ENCODE measurements around the gene TTC31.

TTC31 gene

DNA sequence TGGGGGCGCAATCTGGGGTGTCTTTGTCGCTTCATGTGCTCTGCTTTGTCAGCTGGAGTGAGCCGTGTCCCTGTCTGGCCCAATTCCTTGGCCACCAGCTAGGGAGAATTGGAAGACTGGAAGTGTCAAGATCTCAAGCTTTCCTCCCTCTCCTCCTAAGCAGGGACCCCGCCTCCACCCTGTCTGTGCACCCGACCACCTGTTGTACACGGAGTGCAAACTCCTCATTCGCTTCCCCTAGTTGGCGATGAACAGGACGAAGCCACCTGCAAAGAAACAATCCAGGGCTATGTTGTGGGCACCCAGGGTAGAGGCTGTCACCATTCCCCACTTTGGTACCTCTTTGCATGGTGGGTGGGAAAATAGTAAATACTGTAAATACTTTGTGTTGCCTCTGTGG lies 44.9 kb downstream of the TTC31 start:
- no peak for DNase-seq

DNA sequence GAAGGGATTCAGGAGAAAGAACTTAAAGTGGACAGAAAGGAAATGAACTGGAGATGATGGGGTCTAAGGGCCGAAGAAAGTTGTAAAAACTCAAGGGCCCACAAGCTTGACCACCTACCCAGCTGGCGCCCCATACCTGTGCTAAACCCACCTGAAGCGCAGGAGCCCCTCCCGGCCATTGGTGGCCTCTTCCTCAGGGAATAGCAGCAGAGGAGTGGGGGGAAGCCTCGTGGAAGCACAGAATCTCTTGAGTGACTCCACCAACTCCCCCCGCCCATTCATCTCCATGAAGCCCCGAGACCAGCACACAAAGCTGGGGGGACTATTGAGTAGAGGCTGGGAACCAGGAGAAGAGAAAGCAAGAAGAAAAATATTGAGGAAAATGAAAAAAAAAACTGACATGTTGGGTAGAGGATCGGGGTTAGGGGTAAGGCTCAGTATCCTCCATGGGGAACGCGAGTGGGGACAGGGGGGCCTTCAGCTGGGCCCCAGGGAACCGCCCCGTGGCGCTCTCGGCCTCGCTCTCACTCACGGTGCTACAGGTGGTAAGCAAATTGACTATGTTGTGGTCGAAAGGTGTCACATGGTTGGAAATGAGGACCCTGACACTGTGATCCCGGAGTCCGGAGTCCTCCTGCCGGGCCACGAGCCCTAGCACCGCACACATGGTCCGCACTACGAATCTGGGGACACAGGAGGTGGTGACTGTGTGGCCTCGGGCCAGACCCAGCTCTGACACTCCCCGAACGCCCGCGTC lies 45.9 kb downstream of the TTC31 start:
- DNase-seq, result no peak

DNA sequence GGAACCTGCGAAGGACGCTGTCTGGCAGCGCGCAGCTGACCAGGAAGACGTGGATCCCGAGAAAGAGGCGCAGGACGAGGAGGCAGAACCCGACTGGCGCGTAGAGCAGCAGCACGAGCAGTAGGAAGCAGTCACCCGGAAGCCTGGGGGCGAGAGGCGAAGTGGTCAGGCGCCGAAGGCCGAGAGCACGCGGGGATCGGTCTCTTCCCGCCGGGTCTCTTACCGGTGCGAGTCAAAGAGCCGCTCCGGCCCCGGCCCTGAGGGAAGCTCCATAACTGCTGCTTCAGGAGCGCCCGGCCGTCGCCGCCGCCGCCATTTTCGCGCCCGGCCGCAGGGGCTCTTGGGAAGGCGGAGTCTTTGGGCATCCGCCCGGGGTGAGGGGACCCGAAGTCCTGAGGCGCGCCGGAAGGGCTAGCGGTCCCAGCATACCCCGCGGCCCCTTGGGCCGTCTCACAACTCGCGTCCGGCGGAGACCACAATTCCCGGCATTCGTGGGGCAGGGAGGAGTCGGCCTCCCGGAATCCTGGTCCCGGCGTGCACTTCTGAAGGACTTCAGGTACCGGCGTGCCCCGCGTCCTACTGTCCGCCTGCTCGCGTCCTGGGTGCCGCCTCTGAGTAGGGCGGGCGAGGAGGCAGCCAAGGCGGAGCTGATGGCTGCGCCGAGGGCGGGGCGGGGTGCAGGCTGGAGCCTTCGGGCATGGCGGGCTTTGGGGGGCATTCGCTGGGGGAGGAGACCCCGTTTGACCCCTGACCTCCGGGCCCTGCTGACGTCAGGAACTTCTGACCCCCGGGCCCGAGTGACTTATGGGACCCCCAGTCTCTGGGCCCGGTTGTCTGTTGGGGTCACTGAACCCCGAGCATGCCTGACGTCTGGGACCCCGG lies 46.7 kb downstream of the TTC31 start, which contains the start of the genes AUP1 and HTRA2:
Gene AUP1 (minus strand): TSS at position 350 of the 882 bp plus-strand sequence. CDS start 77 bp downstream, at position 273.
Gene HTRA2 (plus strand): TSS at position 577 of the 882 bp plus-strand sequence. CDS start 74 bp downstream, at position 651.
- DNase-seq, result peak; percentile 100

DNA sequence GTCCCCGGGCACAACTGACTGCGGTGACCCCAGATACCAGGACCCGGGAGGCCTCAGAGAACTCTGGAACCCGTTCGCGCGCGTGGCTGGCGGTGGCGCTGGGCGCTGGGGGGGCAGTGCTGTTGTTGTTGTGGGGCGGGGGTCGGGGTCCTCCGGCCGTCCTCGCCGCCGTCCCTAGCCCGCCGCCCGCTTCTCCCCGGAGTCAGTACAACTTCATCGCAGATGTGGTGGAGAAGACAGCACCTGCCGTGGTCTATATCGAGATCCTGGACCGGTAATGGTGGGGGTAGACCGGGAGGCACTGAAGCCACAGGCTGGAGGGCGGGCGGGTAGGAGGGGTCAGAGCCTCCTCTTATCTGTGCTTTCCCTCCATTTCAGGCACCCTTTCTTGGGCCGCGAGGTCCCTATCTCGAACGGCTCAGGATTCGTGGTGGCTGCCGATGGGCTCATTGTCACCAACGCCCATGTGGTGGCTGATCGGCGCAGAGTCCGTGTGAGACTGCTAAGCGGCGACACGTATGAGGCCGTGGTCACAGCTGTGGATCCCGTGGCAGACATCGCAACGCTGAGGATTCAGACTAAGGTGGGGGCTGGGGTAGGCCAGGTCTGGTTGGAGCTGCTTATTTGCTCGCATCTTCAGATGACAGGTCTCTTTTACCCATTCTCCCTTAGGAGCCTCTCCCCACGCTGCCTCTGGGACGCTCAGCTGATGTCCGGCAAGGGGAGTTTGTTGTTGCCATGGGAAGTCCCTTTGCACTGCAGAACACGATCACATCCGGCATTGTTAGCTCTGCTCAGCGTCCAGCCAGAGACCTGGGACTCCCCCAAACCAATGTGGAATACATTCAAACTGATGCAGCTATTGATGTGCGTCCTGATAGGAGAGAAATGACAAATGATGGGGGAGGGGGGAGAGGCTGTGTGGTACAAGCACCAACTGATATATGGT lies 47.6 kb downstream of the TTC31 start:
- peak; percentile 68 for DNase-seq

DNA sequence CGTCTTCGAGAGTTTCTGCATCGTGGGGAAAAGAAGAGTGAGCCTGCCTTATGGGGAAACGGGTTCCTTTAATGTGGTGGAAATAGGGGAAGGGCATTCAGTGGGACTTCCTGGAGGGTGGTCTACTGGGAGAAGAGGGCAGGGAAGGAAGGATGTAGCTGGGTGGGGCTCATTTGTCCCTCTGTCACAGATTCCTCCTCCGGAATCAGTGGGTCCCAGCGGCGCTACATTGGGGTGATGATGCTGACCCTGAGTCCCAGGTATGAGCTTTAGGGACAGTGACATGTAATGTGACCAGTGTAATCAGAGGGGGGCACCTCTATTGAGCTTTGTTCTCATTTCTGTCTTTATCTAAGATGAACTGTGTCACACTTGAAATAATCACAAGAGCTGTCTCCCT lies 48.8 kb downstream of the TTC31 start:
- no peak for DNase-seq

DNA sequence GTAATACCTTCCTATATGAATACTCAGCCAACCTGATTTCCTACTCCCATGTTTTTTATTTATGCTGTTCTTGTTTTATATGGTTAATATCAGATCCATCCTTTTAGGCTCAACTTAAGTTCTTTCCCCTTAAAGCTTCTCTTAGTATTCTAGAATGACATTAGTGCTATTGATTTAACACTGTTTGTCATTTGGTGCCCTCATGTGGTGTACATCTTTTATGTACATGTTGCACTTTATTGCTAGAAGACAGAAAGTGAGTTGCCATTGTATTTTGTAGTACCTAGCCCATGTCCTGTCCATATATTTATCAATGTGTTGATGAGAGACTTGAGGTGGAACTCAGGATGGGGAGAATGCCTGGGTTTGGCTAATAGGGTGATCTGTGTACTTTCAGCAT lies 49.3 kb downstream of the TTC31 start:
- DNase-seq, result peak; percentile 65

DNA sequence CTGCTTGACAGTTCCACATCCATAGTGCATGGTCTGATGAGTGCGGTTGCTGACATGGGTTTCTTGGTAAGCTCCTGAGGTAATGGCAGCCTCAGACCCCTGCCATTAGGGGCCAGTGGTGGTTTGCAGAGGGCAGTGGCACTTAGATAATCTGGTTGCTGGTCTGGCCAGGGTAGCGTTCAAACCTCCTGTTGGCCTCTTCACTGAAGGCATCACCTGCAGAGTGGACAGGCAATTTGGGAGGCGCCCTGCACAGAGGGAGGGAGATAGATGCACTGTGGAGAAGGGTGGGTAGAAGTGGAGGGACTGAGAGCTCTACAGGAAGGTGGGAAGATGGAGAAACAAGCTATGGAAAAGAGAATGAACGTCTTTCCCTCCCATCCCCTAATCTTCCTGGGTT lies 50.6 kb downstream of the TTC31 start:
- DNase-seq, result no peak

DNA sequence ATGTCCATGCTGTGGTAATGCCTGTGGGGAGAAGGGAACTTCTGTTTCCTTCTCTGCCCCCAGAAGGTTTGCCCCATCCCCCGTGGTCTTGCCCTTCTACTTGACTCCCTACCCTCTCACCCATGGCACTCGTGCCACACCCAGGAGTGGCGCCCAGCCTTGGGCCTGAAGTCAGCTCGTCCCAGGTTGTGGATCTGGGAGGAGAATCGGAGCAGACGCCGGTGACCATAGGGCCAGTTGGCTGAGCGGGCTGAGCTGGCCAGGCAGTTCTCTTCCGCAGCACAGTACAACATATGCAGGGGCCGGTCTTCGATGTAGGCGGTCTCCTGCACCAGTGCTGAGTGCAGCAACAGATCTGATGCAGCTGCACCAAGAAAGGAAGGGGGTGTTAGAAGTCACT lies 51.5 kb downstream of the TTC31 start:
- no peak for DNase-seq

DNA sequence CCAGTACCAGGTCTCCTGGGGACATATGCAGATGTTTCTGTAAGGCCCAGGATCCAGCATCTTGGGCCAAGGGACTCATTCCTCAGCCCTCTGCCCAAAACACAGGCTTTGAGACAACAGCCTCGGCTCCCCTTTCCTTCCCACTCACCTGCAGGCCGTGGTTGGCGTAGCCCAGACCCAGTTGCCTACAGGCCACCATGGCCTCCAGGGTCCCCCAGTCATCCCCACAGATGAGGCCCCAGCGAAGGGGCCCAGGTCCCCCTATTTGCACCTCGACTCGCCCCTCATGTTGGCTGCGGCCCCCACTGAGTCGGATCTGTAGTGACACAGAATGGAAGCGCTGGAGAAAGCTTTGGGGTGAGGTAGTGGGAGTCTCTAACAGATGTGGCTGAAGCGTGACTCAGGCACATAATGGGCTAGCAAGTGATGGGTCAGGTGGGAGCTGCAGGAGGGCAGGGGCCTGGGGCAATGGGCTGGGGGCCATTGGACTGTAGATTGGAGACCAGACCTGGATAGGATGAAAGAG lies 52.6 kb downstream of the TTC31 start:
- DNase-seq, result no peak

DNA sequence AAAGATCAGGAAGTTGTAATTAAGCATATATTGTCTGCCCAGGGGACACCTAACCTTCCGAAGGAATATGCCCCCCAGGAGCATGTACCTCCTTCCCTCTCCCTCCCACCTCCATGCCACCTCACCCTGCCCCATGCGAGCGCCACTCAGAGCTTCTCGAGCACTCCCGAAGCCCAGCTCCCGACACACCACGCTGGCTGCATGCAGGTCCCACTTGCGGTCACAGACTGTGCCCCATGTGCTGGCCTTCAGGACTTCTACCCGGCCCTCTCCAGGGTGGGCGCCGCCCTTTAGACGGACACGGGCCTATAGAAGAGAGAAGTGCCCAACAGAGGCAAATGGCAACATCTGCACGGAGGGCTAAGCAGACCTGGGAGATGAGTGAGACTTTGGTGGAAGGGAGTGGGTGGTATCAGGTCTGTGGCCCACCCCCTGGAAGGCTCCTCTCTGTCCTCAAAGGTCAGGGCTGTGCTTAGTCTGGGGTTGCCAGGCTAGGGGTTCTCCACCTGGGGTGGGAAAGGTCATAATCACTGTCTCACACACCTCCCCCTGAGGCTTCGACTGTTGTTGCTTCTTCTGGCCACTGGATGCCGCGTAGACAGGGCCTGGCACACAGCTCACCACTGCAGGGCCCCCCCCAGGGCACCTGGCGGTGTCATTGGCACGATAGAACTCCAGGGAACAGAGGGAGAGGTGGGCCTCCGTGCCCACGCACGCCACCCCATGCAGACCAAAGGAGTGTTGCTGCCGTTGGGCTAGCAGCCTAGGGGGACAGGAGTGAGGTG lies 53.5 kb downstream of the TTC31 start:
- DNase-seq, result no peak

DNA sequence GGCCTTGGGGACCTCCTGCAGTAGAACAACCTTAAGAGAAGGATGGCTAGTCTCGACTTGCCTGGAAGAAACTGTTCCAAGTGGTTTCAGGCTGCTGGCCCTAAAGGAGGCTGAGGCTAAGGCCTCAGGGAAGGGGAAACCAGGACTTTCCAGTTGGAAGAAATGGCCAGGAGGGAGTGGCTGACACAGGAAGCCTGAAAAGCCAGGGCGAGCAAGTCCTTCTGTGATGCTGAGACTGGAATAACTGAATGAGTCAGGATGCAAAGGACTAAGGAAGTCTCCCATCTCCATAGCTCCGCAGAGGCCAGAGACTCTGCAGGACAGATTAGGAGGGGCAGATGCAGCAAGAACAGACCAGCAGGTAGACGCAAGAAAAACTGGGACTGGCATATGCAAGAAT lies 54.3 kb downstream of the TTC31 start:
- no peak for DNase-seq

DNA sequence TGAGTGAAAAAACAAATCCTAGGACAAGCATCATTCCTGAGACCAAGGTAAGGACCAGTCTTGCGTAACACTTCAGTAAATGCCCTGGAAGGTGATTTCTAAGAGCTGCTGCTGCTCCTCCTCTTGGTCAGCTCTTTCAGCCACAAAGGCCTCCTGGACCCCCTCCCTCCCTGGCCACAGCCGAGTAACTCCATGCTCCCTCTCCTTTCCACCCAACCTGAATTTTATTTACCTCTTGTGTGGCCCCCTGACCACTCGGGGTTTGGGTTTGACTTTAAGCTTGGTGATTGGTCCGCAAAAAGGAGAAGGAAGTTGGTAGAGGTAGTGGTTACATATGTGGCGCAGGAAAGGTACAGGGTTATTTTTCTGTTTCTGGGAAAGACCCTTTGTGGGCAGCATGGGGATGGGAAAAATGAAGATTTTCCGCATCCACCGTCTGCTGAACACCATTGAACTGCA lies 56.0 kb downstream of the TTC31 start:
- no peak for DNase-seq

DNA sequence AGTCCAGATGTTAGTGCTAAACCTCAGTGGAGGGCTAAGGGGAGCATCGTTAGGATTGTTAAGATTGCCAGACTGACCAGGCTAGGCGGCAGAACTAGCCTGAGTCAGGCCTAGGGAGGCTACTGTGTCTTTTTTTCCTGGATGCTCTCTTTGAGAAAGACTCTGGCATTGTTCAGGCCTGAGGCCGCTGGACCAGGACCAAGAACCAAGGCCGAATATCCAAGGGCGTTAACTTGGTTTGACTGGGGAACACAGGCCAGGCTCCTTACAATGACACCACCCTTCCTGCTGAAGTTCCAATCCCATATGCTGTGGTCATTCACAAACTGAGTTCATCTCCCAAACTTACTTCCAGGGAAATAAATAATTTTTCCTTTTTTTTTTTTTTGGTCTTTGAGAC lies 57.4 kb downstream of the TTC31 start:
- DNase-seq, result no peak

DNA sequence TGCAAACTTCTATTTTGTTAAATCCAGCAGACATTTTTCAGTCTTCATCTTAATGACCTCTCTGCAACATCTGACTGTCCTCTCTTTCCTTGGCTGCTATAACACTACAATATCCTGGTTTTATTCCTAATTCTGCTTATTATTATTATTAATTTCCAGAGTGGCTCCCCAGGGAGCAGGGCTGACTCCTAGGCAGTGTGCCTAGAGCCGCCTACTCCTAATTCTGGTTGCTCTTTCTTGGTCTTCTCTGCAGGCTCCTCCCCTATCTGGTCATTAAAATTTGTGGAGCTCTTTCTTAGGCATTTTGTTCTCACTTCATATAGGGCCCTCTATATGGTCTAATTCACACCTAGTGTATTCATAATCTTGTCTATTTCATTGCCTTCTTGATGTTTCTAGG lies 60.1 kb downstream of the TTC31 start:
- no peak for DNase-seq

Data from NCI-H82 (cell line).